ENCODE measurements around the gene ZDHHC16. TPM values are rescaled to one million over a fixed set of nuclear protein-coding genes. Genes with fewer than 3 reads are reported as not detected.
"Not testable (repeated sequence)": the region's sequence is repeated elsewhere in the genome, so short reads cannot be mapped to it uniquely, and the experiment has no call there.

The ZDHHC16 gene
- total RNA-seq, result 10 to 100 TPM; 33.1 to 42.4 TPM

- Mint-ChIP-seq H3K4me3 (peak within 1 kb of the TSS; percentile 95), H3K36me3 (peaks cover 11% of the 10 kb centered on the region), H3K27ac (peak within 1 kb of the TSS; percentile 83), H3K27me3 (no peaks in the 10 kb centered on the region), H3K4me1 (peaks cover 50% of the 10 kb centered on the region), H3K9me3 (ENCODE audit: low read depth) (no peaks in the 10 kb centered on the region)
- CTCF ChIA-PET, result interaction anchor here (0.8 to 4.0 kb wide), 4 partner anchors 19 to 38 kb away, joined by 3 to 29 read pairs (median 6); no protein-coding TSS in a partner anchor
- ATAC-seq, result peak; percentile 98
- DNase-seq, result peak; percentile 96
Measured at GRCh38 chr10:97445722-97446639, at the start of gene ZDHHC16, which contains the start of gene EXOSC1. Gene ZDHHC16, plus strand, starts transcription at chr10:97446175. Its CDS starts 5,501 bp downstream, at chr10:97451676. Gene EXOSC1, minus strand, starts transcription at chr10:97446006. Its CDS starts 21 bp downstream, at chr10:97445985.

DNA sequence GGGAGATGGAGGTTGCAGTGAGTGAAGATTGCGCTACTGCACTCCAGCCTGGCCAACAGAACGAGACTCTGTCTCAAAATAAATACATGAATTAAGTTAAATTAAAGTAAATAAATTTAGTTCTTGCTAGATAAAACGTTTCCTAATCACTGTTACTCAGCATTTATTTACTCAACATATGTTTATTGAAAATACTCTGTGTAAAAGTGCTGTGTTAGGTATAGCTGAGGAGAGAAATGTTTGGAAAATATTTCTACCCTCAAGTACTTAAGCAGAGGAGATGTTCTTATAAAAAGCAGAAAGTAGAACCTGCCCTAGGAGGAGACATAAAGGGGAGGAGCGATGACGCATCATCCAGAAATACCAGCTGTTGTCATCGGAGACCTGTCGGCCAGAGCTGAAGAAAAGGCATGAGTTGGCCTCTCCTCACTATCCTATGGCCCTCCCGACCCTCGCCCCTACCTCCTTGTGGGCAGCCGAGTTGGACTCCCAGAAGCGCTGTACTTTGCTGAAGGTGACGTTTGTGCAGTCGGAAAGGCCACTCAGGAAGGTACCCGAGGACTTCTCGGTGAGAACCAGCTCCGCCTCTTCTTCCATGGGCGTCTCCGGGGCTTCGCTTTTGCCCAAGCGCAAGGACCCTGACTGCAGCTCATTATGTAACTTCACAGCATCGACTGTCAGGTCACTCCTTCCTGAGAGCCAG is 46.0 kb upstream of the ZDHHC16 start:
- peak overlapping the region; percentile 93 for H3K27ac Mint-ChIP-seq
- ATAC-seq (peak; percentile 22), DNase-seq (peak; percentile 71)
- peak overlapping the region; percentile 96 for H3K4me3 Mint-ChIP-seq
- H3K9me3 Mint-ChIP-seq (ENCODE audit: low read depth), result no peaks in the 10 kb centered on the region
- H3K36me3 Mint-ChIP-seq, result peaks cover 8% of the 10 kb centered on the region
- CTCF ChIA-PET, result interaction anchor here (0.9 to 5.5 kb wide), 6 partner anchors 12 to 153 kb away, joined by 4 to 53 read pairs (median 9); no protein-coding TSS in a partner anchor
- H3K27me3 Mint-ChIP-seq, result no peaks in the 10 kb centered on the region
- peaks cover 15% of the 10 kb centered on the region for H3K4me1 Mint-ChIP-seq

- Mint-ChIP-seq H3K27me3 (no peaks in the 10 kb centered on the region), H3K27ac (peak within 1 kb of the TSS; percentile 93), H3K4me3 (peak within 1 kb of the TSS; percentile 96), H3K36me3 (peaks cover 7% of the 10 kb centered on the region), H3K9me3 (ENCODE audit: low read depth) (no peaks in the 10 kb centered on the region), H3K4me1 (peaks cover 15% of the 10 kb centered on the region)
- DNase-seq, result peak; percentile 94
- CTCF ChIA-PET, result interaction anchor here (0.9 to 5.5 kb wide), 14 partner anchors 9 to 153 kb away, joined by 3 to 53 read pairs (median 4); partner anchors contain the start of gene UBTD1
- ATAC-seq, result peak; percentile 88
Measured at GRCh38 chr10:97400665-97401454, 45.1 kb upstream of the ZDHHC16 start, which contains the start of gene RRP12. Gene RRP12, minus strand, starts transcription at chr10:97401340. Its CDS starts 109 bp downstream, at chr10:97401231.

DNA sequence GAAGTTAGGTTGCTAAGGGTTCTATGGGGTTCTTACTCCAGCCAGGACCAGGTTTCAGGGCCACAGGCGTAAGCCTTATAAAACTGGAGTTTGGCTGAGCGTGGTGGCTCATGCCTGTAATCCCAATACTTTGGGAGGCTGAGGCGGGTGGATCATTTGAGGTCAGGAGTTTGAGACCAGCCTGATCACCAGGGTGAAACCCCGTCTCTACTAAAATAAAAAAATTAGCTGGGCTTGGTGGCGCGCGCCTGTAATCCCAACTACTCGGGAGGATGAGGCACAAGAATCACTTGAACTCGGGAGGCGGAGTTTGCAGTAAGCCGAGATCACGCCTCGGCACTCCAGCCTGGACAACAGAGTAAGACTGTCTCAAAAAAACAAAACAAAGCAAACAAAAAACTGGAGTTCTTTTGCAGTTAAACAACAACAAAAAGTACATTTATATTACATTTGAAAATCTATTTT is 44.5 kb upstream of the ZDHHC16 start:
- H3K27ac Mint-ChIP-seq, result peak overlapping the region; percentile 93
- CTCF ChIA-PET, result interaction anchor here (0.8 to 5.5 kb wide), 14 partner anchors 9 to 726 kb away, joined by 3 to 53 read pairs (median 4); partner anchors contain the start of gene UBTD1
- H3K4me1 Mint-ChIP-seq, result peaks cover 15% of the 10 kb centered on the region
- DNase-seq, result no peak
- H3K4me3 Mint-ChIP-seq, result peak overlapping the region; percentile 96
- H3K36me3 Mint-ChIP-seq, result peaks cover 1% of the 10 kb centered on the region
- ATAC-seq, result no peak
- H3K27me3 Mint-ChIP-seq, result no peaks in the 10 kb centered on the region
- no peaks in the 10 kb centered on the region for H3K9me3 Mint-ChIP-seq (ENCODE audit: low read depth)

DNA sequence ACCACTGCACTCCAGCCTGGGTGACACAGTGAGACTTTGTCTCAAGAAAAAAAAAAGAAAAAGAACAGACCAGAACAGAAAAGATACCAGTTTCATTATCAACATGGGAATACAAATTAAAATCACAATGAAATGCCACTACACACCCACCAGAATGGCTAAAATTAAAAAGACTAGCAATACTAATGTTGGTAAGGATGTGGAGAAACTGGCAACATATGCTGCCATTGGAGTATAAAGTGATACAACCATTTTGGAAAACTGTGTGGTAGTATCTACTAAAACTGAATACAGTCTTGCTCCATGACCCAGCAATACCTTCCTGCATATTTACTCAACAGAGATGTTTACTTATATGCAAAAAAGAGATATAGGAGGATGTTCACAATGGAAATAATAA is 41.9 kb upstream of the ZDHHC16 start:
- no peak overlapping the region for H3K4me3 Mint-ChIP-seq
- H3K9me3 Mint-ChIP-seq (ENCODE audit: low read depth), result no peaks in the 10 kb centered on the region
- no peak for DNase-seq
- CTCF ChIA-PET, result interaction anchor here (1.3 to 5.5 kb wide), 2 partner anchors 8 to 34 kb away, joined by 3 to 53 read pairs; no protein-coding TSS in a partner anchor
- no peaks in the 10 kb centered on the region for H3K27me3 Mint-ChIP-seq
- no peak overlapping the region for H3K27ac Mint-ChIP-seq
- no peak for ATAC-seq
- H3K36me3 Mint-ChIP-seq, result no peaks in the 10 kb centered on the region
- peaks cover 34% of the 10 kb centered on the region for H3K4me1 Mint-ChIP-seq

GRCh38 chr10:97406064-97406463 is 39.9 kb upstream of the ZDHHC16 start:
- no peak overlapping the region for H3K4me3 Mint-ChIP-seq
- peaks cover 25% of the 10 kb centered on the region for H3K4me1 Mint-ChIP-seq
- ATAC-seq, result no peak

GRCh38 chr10:97406483-97406882 is 39.5 kb upstream of the ZDHHC16 start:
- H3K27me3 Mint-ChIP-seq; ATAC-seq; H3K4me3 Mint-ChIP-seq; H3K27ac Mint-ChIP-seq; H3K36me3 Mint-ChIP-seq; DNase-seq; H3K9me3 Mint-ChIP-seq (ENCODE audit: low read depth): not testable (repeated sequence)
- peaks cover 21% of the 10 kb centered on the region for H3K4me1 Mint-ChIP-seq
- CTCF ChIA-PET, result interaction anchor here (0.7 to 9.5 kb wide), 11 partner anchors 9 to 1685 kb away, joined by 3 to 122 read pairs (median 3); partner anchors contain the start of genes EXOSC1, PGAM1 and ZDHHC16

More at GRCh38 chr10:97406064-97406463, 39.9 kb upstream of the ZDHHC16 start:
- H3K27me3 Mint-ChIP-seq, result no peaks in the 10 kb centered on the region
- CTCF ChIA-PET, result interaction anchor here (0.9 to 9.5 kb wide), 8 partner anchors 9 to 271 kb away, joined by 3 to 122 read pairs (median 5); partner anchors contain the start of genes EXOSC1, PGAM1 and ZDHHC16
- no peaks in the 10 kb centered on the region for H3K36me3 Mint-ChIP-seq
- no peaks in the 10 kb centered on the region for H3K9me3 Mint-ChIP-seq (ENCODE audit: low read depth)
- DNase-seq, result no peak
- H3K27ac Mint-ChIP-seq, result no peak overlapping the region

- DNase-seq (peak; percentile 80), ATAC-seq (peak; percentile 95)
- Mint-ChIP-seq H3K4me3 (peak overlapping the region; percentile 59), H3K9me3 (ENCODE audit: low read depth) (no peaks in the 10 kb centered on the region), H3K4me1 (peaks cover 19% of the 10 kb centered on the region), H3K27me3 (no peaks in the 10 kb centered on the region), H3K36me3 (no peaks in the 10 kb centered on the region), H3K27ac (peak overlapping the region; percentile 79)
- CTCF ChIA-PET, result interaction anchor here (0.7 to 9.5 kb wide), 16 partner anchors 8 to 1686 kb away, joined by 3 to 122 read pairs (median 4); partner anchors contain the start of genes EXOSC1, PGAM1 and ZDHHC16
Measured at GRCh38 chr10:97407211-97407951, 38.6 kb upstream of the ZDHHC16 start.

GRCh38 chr10:97407952-97408248 is 38.1 kb upstream of the ZDHHC16 start:
- no peak for DNase-seq
- Mint-ChIP-seq H3K36me3 (no peaks in the 10 kb centered on the region), H3K27me3 (no peaks in the 10 kb centered on the region), H3K27ac (peak overlapping the region; percentile 79), H3K4me1 (peaks cover 25% of the 10 kb centered on the region), H3K4me3 (no peak overlapping the region), H3K9me3 (ENCODE audit: low read depth) (no peaks in the 10 kb centered on the region)
- ATAC-seq, result no peak
- CTCF ChIA-PET, result interaction anchor here (0.7 to 9.5 kb wide), 10 partner anchors 14 to 145 kb away, joined by 3 to 122 read pairs (median 5); partner anchors contain the start of genes EXOSC1, PGAM1 and ZDHHC16

- no peaks in the 10 kb centered on the region for H3K27me3 Mint-ChIP-seq
- CTCF ChIA-PET, result interaction anchor here (0.6 to 9.5 kb wide), 12 partner anchors 7 to 145 kb away, joined by 3 to 122 read pairs (median 6); partner anchors contain the start of genes EXOSC1, PGAM1, RRP12 and ZDHHC16
- no peak overlapping the region for H3K4me3 Mint-ChIP-seq
- peak overlapping the region; percentile 79 for H3K27ac Mint-ChIP-seq
- ATAC-seq (no peak), DNase-seq (no peak)
- H3K9me3 Mint-ChIP-seq (ENCODE audit: low read depth), result no peaks in the 10 kb centered on the region
- H3K36me3 Mint-ChIP-seq, result no peaks in the 10 kb centered on the region
- peaks cover 28% of the 10 kb centered on the region for H3K4me1 Mint-ChIP-seq
Measured at GRCh38 chr10:97408496-97408992, 37.4 kb upstream of the ZDHHC16 start.

DNA sequence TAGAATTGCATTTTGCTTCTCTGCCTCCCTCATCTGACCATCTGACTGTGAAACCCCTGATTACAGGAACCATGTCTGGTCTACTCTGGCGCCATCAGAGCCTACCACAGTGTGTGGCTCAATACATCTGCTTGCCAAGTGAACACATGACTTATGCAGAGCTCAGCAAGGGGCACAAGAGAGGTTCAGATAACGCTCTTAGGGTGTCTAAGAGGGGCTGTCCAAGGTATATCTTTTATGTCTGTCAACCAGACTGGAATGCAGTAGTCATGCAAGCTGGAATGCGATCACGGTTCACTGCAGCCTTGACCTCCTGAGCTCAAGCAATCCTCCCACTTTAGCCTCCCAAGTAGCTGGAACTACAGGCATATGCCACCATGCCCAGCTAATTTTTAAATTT is 34.6 kb upstream of the ZDHHC16 start:
- CTCF ChIA-PET, result interaction anchor here (0.9 to 9.5 kb wide), 3 partner anchors 10 to 142 kb away, joined by 3 to 122 read pairs (median 53); partner anchors contain the start of genes PGAM1 and RRP12
- peak overlapping the region; percentile 17 for H3K27ac Mint-ChIP-seq
- H3K36me3 Mint-ChIP-seq, result no peaks in the 10 kb centered on the region
- ATAC-seq (no peak), DNase-seq (no peak)
- no peaks in the 10 kb centered on the region for H3K27me3 Mint-ChIP-seq
- H3K9me3 Mint-ChIP-seq (ENCODE audit: low read depth), result no peaks in the 10 kb centered on the region
- peaks cover 53% of the 10 kb centered on the region for H3K4me1 Mint-ChIP-seq
- H3K4me3 Mint-ChIP-seq, result no peak overlapping the region
